ENCODE measurements around the gene KCTD16. TPM values are rescaled to one million over a fixed set of nuclear protein-coding genes. Genes with fewer than 3 reads are reported as not detected.

Gene KCTD16
- total and polyA plus RNA-seq, 2 donors (not counting 1 experiment from before 2014, with no cell fraction given), result not detected

- no peak for TF ChIP-seq EZH2 (IDR thresholded peaks at IDR 0.05; ENCODE audit: borderline replicate concordance, insufficient read depth, low read depth, low read length, poor library complexity, severe bottlenecking)
- no peak for TF ChIP-seq CTCF (IDR thresholded peaks at IDR 0.05)
- Histone ChIP-seq H3K36me3 (replicated peaks in 1 of 2; ENCODE audit: control extremely low read depth in 1 of 2, control insufficient read depth in 1 of 2, extremely low read depth in 1 of 2, insufficient read depth in 2 of 2, low read length in 1 of 2) (no peaks in the 10 kb centered on the region), H2AFZ (ENCODE audit: insufficient read depth, low read depth, low read length, poor library complexity, severe bottlenecking) (no peak overlapping the region), H3K9ac (ENCODE audit: low read length) (no peak overlapping the region), H3K4me3 (ENCODE audit: control extremely low read depth in 1 of 5, extremely low read depth in 1 of 5, insufficient read depth in 1 of 5, low read depth in 2 of 5, low read length in 4 of 5) (no peak overlapping the region), H3K4me1 (ENCODE audit: control insufficient read depth in 2 of 2, insufficient read depth in 2 of 2, low read length in 2 of 2) (no peaks in the 10 kb centered on the region), H3K27ac (ENCODE audit: low read length in 2 of 2) (no peak overlapping the region), H4K20me1 (ENCODE audit: control insufficient read depth, insufficient read depth, low read length, poor library complexity, severe bottlenecking) (no peaks in the 10 kb centered on the region), H3K79me2 (ENCODE audit: control insufficient read depth, insufficient read depth, low read length) (no peaks in the 10 kb centered on the region), H3K9me3 (ENCODE audit: control extremely low read depth in 1 of 3, control insufficient read depth in 2 of 3, insufficient read depth in 1 of 3, low read length in 2 of 3) (no peaks in the 10 kb centered on the region), H3K27me3 (replicated peaks in 1 of 4; ENCODE audit: control extremely low read depth in 1 of 4, control insufficient read depth in 3 of 4, insufficient read depth in 4 of 4, low read length in 3 of 4) (no peaks in the 10 kb centered on the region), H3K4me2 (replicated peaks; ENCODE audit: low read depth, low read length, poor library complexity, severe bottlenecking) (no peak overlapping the region)
- Mint-ChIP-seq H3K4me1 (no peaks in the 10 kb centered on the region), H3K4me3 (no peak overlapping the region), H3K27me3 (peaks cover 3% of the 10 kb centered on the region), H3K9me3 (ENCODE audit: insufficient read depth) (no peaks in the 10 kb centered on the region), H3K27ac (no peak overlapping the region)
- ChIA-PET POLR2A (no interaction called here), CTCF (no interaction called here)
- ATAC-seq (ENCODE audit: low read depth), result no peak
- no peak for DNase-seq
- no CpG with 5 or more reads among the region's 2 CpGs for WGBS (ENCODE audit: insufficient coverage)
- intact Hi-C loops (cut with micrococcal nuclease), result no loop called here
Measured at GRCh38 chr5:144254552-144254951, 83.9 kb downstream of the KCTD16 start.

- peaks cover 3% of the 10 kb centered on the region for H3K27me3 Mint-ChIP-seq
- Histone ChIP-seq H3K9ac (ENCODE audit: low read length) (no peak overlapping the region), H3K4me3 (ENCODE audit: control extremely low read depth in 1 of 5, extremely low read depth in 1 of 5, insufficient read depth in 1 of 5, low read depth in 2 of 5, low read length in 4 of 5) (no peak overlapping the region), H3K27me3 (replicated peaks in 1 of 4; ENCODE audit: control extremely low read depth in 1 of 4, control insufficient read depth in 3 of 4, insufficient read depth in 4 of 4, low read length in 3 of 4) (no peaks in the 10 kb centered on the region), H3K36me3 (replicated peaks in 1 of 2; ENCODE audit: control extremely low read depth in 1 of 2, control insufficient read depth in 1 of 2, extremely low read depth in 1 of 2, insufficient read depth in 2 of 2, low read length in 1 of 2) (no peaks in the 10 kb centered on the region), H3K9me3 (ENCODE audit: control extremely low read depth in 1 of 3, control insufficient read depth in 2 of 3, insufficient read depth in 1 of 3, low read length in 2 of 3) (no peaks in the 10 kb centered on the region), H2AFZ (ENCODE audit: insufficient read depth, low read depth, low read length, poor library complexity, severe bottlenecking) (no peak overlapping the region), H3K4me1 (ENCODE audit: control insufficient read depth in 2 of 2, insufficient read depth in 2 of 2, low read length in 2 of 2) (no peaks in the 10 kb centered on the region), H3K79me2 (ENCODE audit: control insufficient read depth, insufficient read depth, low read length) (no peaks in the 10 kb centered on the region), H3K27ac (ENCODE audit: low read length in 2 of 2) (no peak overlapping the region), H3K4me2 (replicated peaks; ENCODE audit: low read depth, low read length, poor library complexity, severe bottlenecking) (no peak overlapping the region), H4K20me1 (ENCODE audit: control insufficient read depth, insufficient read depth, low read length, poor library complexity, severe bottlenecking) (no peaks in the 10 kb centered on the region)
- intact Hi-C loops (cut with micrococcal nuclease), result no loop called here
- no peak overlapping the region for H3K4me3 Mint-ChIP-seq
- TF ChIP-seq EZH2 (IDR thresholded peaks at IDR 0.05; ENCODE audit: borderline replicate concordance, insufficient read depth, low read depth, low read length, poor library complexity, severe bottlenecking) (no peak), CTCF (IDR thresholded peaks at IDR 0.05) (no peak)
- H3K9me3 Mint-ChIP-seq (ENCODE audit: insufficient read depth), result no peaks in the 10 kb centered on the region
- POLR2A ChIA-PET, result no interaction called here
- no peaks in the 10 kb centered on the region for H3K4me1 Mint-ChIP-seq
- CTCF ChIA-PET, result no interaction called here
- DNase-seq (no peak), ATAC-seq (ENCODE audit: low read depth) (no peak)
- 78% methylated on average over 2 of the region's 2 CpGs for WGBS (ENCODE audit: insufficient coverage)
- no peak overlapping the region for H3K27ac Mint-ChIP-seq
Measured at GRCh38 chr5:144260121-144260520, 89.4 kb downstream of the KCTD16 start.
